ENCODE data around the gene RNF145. TPM values are rescaled to one million over a fixed set of nuclear protein-coding genes. Genes with fewer than 3 reads are reported as not detected.

RNF145 gene
- total RNA-seq, 1 experiment from 2014 or later: 122 TPM

- intact Hi-C loops (cut with micrococcal nuclease): loop anchor here (1.0 kb wide), 1 partner anchor 28 kb away; no protein-coding TSS in a partner anchor
- DNase-seq (ENCODE audit: unreplicated experiment): peak; percentile 95
- Mint-ChIP-seq H3K36me3 (ENCODE audit: insufficient read depth, unreplicated experiment) (peaks cover 95% of the 10 kb centered on the region), H3K27me3 (ENCODE audit: insufficient read depth, unreplicated experiment) (no peaks in the 10 kb centered on the region), H3K4me3 (ENCODE audit: unreplicated experiment) (peak overlapping the region; percentile 54), H3K27ac (ENCODE audit: low read depth, unreplicated experiment) (peak overlapping the region; percentile 96), H3K9me3 (ENCODE audit: unreplicated experiment) (no peaks in the 10 kb centered on the region), H3K4me1 (ENCODE audit: insufficient read depth, unreplicated experiment) (peaks cover 77% of the 10 kb centered on the region)
- ChIA-PET CTCF (interaction anchor here (0.7 to 1.6 kb wide), 2 partner anchors 12 to 22 kb away, joined by 3 to 4 read pairs; no protein-coding TSS in a partner anchor), POLR2A (interaction anchor here (0.6 to 18.3 kb wide), 19 partner anchors 10 to 831 kb away, joined by 3 to 650 read pairs (median 5); partner anchors contain the start of genes TTC1 and UBLCP1)
- TF ChIP-seq, protein P1, sequence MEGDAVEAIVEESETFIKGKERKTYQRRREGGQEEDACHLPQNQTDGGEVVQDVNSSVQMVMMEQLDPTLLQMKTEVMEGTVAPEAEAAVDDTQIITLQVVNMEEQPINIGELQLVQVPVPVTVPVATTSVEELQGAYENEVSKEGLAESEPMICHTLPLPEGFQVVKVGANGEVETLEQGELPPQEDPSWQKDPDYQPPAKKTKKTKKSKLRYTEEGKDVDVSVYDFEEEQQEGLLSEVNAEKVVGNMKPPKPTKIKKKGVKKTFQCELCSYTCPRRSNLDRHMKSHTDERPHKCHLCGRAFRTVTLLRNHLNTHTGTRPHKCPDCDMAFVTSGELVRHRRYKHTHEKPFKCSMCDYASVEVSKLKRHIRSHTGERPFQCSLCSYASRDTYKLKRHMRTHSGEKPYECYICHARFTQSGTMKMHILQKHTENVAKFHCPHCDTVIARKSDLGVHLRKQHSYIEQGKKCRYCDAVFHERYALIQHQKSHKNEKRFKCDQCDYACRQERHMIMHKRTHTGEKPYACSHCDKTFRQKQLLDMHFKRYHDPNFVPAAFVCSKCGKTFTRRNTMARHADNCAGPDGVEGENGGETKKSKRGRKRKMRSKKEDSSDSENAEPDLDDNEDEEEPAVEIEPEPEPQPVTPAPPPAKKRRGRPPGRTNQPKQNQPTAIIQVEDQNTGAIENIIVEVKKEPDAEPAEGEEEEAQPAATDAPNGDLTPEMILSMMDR (IDR thresholded peaks at IDR 0.05; ENCODE audit: unreplicated experiment): no peak
- no TSS peak for BruUV-seq (replicated peaks)
Observed at GRCh38 chr5:159178978-159179377, 30.4 kb downstream of the RNF145 start.

DNA sequence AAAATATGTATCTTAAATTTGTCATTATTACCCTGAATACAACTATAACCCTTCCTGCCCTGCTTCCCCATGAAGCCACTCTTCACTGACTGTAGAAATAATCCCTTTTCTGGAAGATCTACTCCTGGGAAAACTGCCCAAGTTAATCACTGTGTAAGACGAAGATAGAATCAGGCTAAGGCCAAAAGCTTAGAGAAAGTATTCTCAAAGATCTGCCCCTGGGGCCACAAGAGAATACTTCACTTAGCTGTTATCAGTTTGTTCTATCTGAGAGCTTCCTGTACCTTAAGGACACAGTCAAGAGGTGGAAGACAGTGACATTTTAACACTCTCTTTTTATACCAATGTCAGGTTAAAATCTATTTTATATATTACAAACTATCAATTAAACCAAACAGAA, 33.8 kb downstream of the RNF145 start:
- Mint-ChIP-seq H3K9me3 (ENCODE audit: unreplicated experiment) (no peaks in the 10 kb centered on the region), H3K4me1 (ENCODE audit: insufficient read depth, unreplicated experiment) (peaks cover 48% of the 10 kb centered on the region), H3K27ac (ENCODE audit: low read depth, unreplicated experiment) (peak overlapping the region; percentile 96), H3K4me3 (ENCODE audit: unreplicated experiment) (no peak overlapping the region), H3K36me3 (ENCODE audit: insufficient read depth, unreplicated experiment) (peaks cover 95% of the 10 kb centered on the region), H3K27me3 (ENCODE audit: insufficient read depth, unreplicated experiment) (no peaks in the 10 kb centered on the region)
- ChIA-PET CTCF (interaction anchor here (0.7 to 2.5 kb wide), 3 partner anchors 12 to 19 kb away, joined by 3 to 10 read pairs (median 4); no protein-coding TSS in a partner anchor), POLR2A (interaction anchor here (0.6 to 15.4 kb wide), 17 partner anchors 9 to 132 kb away, joined by 3 to 185 read pairs (median 6); partner anchors contain the start of gene RNF145)
- intact Hi-C loops (cut with micrococcal nuclease): no loop called here
- DNase-seq (ENCODE audit: unreplicated experiment): no peak
- TF ChIP-seq, protein P1 (IDR thresholded peaks at IDR 0.05; ENCODE audit: unreplicated experiment): no peak
- BruUV-seq (replicated peaks): no TSS peak

- H3K4me3 Mint-ChIP-seq (ENCODE audit: unreplicated experiment): peak overlapping the region; percentile 16
- TF ChIP-seq, protein P1 (IDR thresholded peaks at IDR 0.05; ENCODE audit: unreplicated experiment): no peak
- ChIA-PET POLR2A (interaction anchor here (0.7 to 15.4 kb wide), 11 partner anchors 7 to 88 kb away, joined by 3 to 185 read pairs (median 8); partner anchors contain the start of gene RNF145), CTCF (interaction anchor here (1.2 to 2.5 kb wide), 4 partner anchors 11 to 24 kb away, joined by 3 to 10 read pairs (median 7); no protein-coding TSS in a partner anchor)
- peak overlapping the region; percentile 96 for H3K27ac Mint-ChIP-seq (ENCODE audit: low read depth, unreplicated experiment)
- intact Hi-C loops (cut with micrococcal nuclease): no loop called here
- no peaks in the 10 kb centered on the region for H3K9me3 Mint-ChIP-seq (ENCODE audit: unreplicated experiment)
- H3K36me3 Mint-ChIP-seq (ENCODE audit: insufficient read depth, unreplicated experiment): peaks cover 95% of the 10 kb centered on the region
- no peak for DNase-seq (ENCODE audit: unreplicated experiment)
- BruUV-seq (replicated peaks): no TSS peak
- H3K4me1 Mint-ChIP-seq (ENCODE audit: insufficient read depth, unreplicated experiment): peaks cover 42% of the 10 kb centered on the region
- no peaks in the 10 kb centered on the region for H3K27me3 Mint-ChIP-seq (ENCODE audit: insufficient read depth, unreplicated experiment)
Observed at GRCh38 chr5:159174511-159175168, 34.7 kb downstream of the RNF145 start.

DNA sequence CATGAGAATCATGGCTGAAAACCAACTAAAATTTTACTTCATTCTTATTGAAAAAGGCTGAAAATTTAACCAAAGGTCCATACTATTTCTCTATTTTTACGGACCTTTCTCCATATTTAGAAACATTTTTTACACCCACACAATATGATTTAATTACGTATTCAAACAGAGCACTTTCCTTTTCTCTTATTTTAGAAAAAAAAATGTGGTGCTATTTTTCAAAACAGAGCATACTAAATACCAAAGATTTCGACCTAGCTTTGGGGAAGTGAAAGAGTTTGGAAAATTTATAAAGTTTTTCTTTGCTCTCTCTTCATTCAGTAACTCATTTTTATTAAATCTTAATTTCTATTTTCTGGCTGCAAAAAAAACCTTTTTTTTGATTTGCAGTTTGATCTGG, 38.1 kb downstream of the RNF145 start:
- no peak overlapping the region for H3K4me3 Mint-ChIP-seq (ENCODE audit: unreplicated experiment)
- H3K27me3 Mint-ChIP-seq (ENCODE audit: insufficient read depth, unreplicated experiment): no peaks in the 10 kb centered on the region
- peaks cover 100% of the 10 kb centered on the region for H3K36me3 Mint-ChIP-seq (ENCODE audit: insufficient read depth, unreplicated experiment)
- H3K9me3 Mint-ChIP-seq (ENCODE audit: unreplicated experiment): no peaks in the 10 kb centered on the region
- TF ChIP-seq, protein P1 (IDR thresholded peaks at IDR 0.05; ENCODE audit: unreplicated experiment): no peak
- ChIA-PET CTCF (interaction anchor here (0.6 to 0.8 kb wide), 4 partner anchors 7 to 43 kb away, joined by 3 to 7 read pairs (median 4); no protein-coding TSS in a partner anchor), POLR2A (interaction anchor here (0.7 to 15.4 kb wide), 5 partner anchors 18 to 823 kb away, joined by 3 to 185 read pairs (median 8); partner anchors contain the start of gene RNF145)
- intact Hi-C loops (cut with micrococcal nuclease): no loop called here
- no peak overlapping the region for H3K27ac Mint-ChIP-seq (ENCODE audit: low read depth, unreplicated experiment)
- H3K4me1 Mint-ChIP-seq (ENCODE audit: insufficient read depth, unreplicated experiment): peaks cover 27% of the 10 kb centered on the region
- no TSS peak for BruUV-seq (replicated peaks)
- DNase-seq (ENCODE audit: unreplicated experiment): no peak
